PC-9 (cell line): ENCODE results near the gene SPATA25. TPM values are rescaled to one million over a fixed set of nuclear protein-coding genes. Genes with fewer than 3 reads are reported as not detected.

Experiments used
- BruUV-seq: library from RNA; stranded (reverse); fragments of 400-500 nt; replicated peaks from 2 replicates; lab custom pipeline; 2021; lab: Mats Ljungman, UMichigan
- CTCF ChIA-PET: fragments of 300-600 bp; sonication (Branson Sonifier 250); formaldehyde crosslinking; loops from one replicate; lab custom pipeline; 2022; ENCODE audit warnings: antibody characterized with exemption; lab: Charles Lee
- POLR2A ChIA-PET: fragments of 300-600 bp; sonication (Branson Sonifier 250); formaldehyde crosslinking; loops from one replicate; lab custom pipeline; 2022; ENCODE audit warnings: antibody characterized with exemption; ENCODE audit not compliant: unreplicated experiment; lab: Charles Lee
- DNase-seq, 2 experiments: peaks; one replicate each; pipeline versions ENCODE4 v3.0.0 to v3.0.0-alpha.2; 2015 to 2022; ENCODE audit warnings: mixed read lengths in 1 of 2
- H2AFZ ChIP-seq: fragments of 200-600 bp; sonication (generic); 2 replicates; pipeline ENCODE4 v1.8.1; 2017; ENCODE audit warnings: antibody characterized with exemption
- H3F3A ChIP-seq: fragments of 200-600 bp; sonication (generic); 2 replicates; pipeline ENCODE4 v1.8.1; 2017; ENCODE audit warnings: antibody characterized with exemption, mild to moderate bottlenecking, low read depth; ENCODE audit not compliant: insufficient read depth
- H3K27ac ChIP-seq: fragments of 200-600 bp; sonication (generic); 2 replicates; pipeline ENCODE4 v1.6.1; 2016; ENCODE audit warnings: mixed run types
- H3K27me3 ChIP-seq: fragments of 200-600 bp; sonication (generic); 2 replicates; pipeline ENCODE4 v1.6.1; 2016; ENCODE audit warnings: low read depth, mixed run types; ENCODE audit not compliant: insufficient read depth
- H3K36me3 ChIP-seq: fragments of 200-600 bp; sonication (generic); 2 replicates; pipeline ENCODE4 v1.6.1; 2016; ENCODE audit warnings: low read depth, mixed run types
- H3K4me1 ChIP-seq: fragments of 200-600 bp; sonication (generic); replicated peaks from 2 replicates; pipeline ENCODE4 v1.6.1; 2016; ENCODE audit warnings: mixed run types; ENCODE audit not compliant: insufficient read depth
- H3K4me2 ChIP-seq: fragments of 200-600 bp; sonication (generic); 2 replicates; pipeline ENCODE4 v1.6.1; 2017; ENCODE audit warnings: mixed run types
- H3K4me3 ChIP-seq: fragments of 200-600 bp; sonication (generic); 2 replicates; pipeline ENCODE4 v1.6.1; 2016; ENCODE audit warnings: mixed run types
- H3K79me2 ChIP-seq: fragments of 200-600 bp; sonication (generic); 2 replicates; pipeline ENCODE4 v1.6.1; 2017; ENCODE audit warnings: low read depth, mixed run types
- H3K9me2 ChIP-seq: fragments of 200-600 bp; sonication (generic); 2 replicates; pipeline ENCODE4 v1.8.1; 2017; ENCODE audit warnings: mild to moderate bottlenecking; ENCODE audit not compliant: insufficient read depth
- H3K9me3 ChIP-seq: fragments of 200-600 bp; sonication (generic); 2 replicates; pipeline ENCODE4 v1.8.1; 2016; ENCODE audit warnings: low read depth; ENCODE audit not compliant: insufficient read depth
- H4K20me1 ChIP-seq: fragments of 200-600 bp; sonication (generic); 2 replicates; pipeline ENCODE4 v1.8.1; 2017; ENCODE audit not compliant: insufficient read depth
- CTCF ChIP-seq: fragments of 200-600 bp; sonication (generic); conservative IDR thresholded peaks from 2 replicates; pipeline ENCODE4 v1.6.1; 2017; ENCODE audit warnings: mixed run types, antibody characterized with exemption, mild to moderate bottlenecking, moderate library complexity
- EZH2 ChIP-seq: fragments of 200-600 bp; sonication (generic); IDR thresholded peaks from 2 replicates; pipeline ENCODE4 v1.8.0; 2017; ENCODE audit warnings: antibody characterized with exemption, low read depth
- intact Hi-C: fragments of 100-400 bp; cut with micrococcal nuclease; formaldehyde crosslinking; loops from one replicate; pipeline ENCODE4 v1.10.0; 2022; ENCODE audit not compliant: unreplicated experiment
- total RNA-seq: library from RNA; stranded (reverse); gene quantifications from 2 replicates; pipeline ENCODE4 v1.2.3, GENCODE V29; 2021

The SPATA25 gene
- total RNA-seq, 1 experiment from 2014 or later, result 5.2 TPM

- H3K9me2 ChIP-seq, result no peaks in the 10 kb centered on the region
- TF ChIP-seq CTCF (no peak), EZH2 (no peak)
- H3K79me2 ChIP-seq, result peaks cover 6% of the 10 kb centered on the region
- DNase-seq, result peak; percentile 98 to 100
- peak overlapping the region; percentile 38 for H3K27ac ChIP-seq
- peaks cover 4% of the 10 kb centered on the region; the same call in 1 of the 2 replicates for H4K20me1 ChIP-seq
- TSS peak; percentile 99 for BruUV-seq
- H3F3A ChIP-seq, result peaks cover 27% of the 10 kb centered on the region
- H3K4me3 ChIP-seq, result peak overlapping the region; percentile 63
- CTCF ChIA-PET, result interaction anchor here (0.6 to 0.7 kb wide), 2 partner anchors 51 to 838 kb away, joined by 5 to 6 read pairs; no protein-coding TSS in a partner anchor
- H3K27me3 ChIP-seq, result no peaks in the 10 kb centered on the region
- H2AFZ ChIP-seq, result peak overlapping the region; percentile 66
- POLR2A ChIA-PET, result interaction anchor here (0.6 kb wide), 1 partner anchor 136 kb away, joined by 4 read pairs; no protein-coding TSS in a partner anchor
- H3K4me2 ChIP-seq, result peak overlapping the region; percentile 77
- no peaks in the 10 kb centered on the region for H3K9me3 ChIP-seq
- 0 out of 2 replicates have a peak, but pooled peaks cover 4% of the 10 kb centered on the region for H3K36me3 ChIP-seq
- intact Hi-C loops, result loop anchor here (2.0 kb wide), 1 partner anchor 24 kb away; the partner anchor contains the start of gene PCIF1
- peaks cover 22% of the 10 kb centered on the region for H3K4me1 ChIP-seq
Observed at GRCh38 chr20:45910670-45911485, 23.5 kb upstream of the SPATA25 start.

- peaks cover 6% of the 10 kb centered on the region for H3K79me2 ChIP-seq
- no peak for TF ChIP-seq CTCF
- TF ChIP-seq EZH2, result no peak
- H3K36me3 ChIP-seq, result 0 out of 2 replicates have a peak, but pooled peaks cover 5% of the 10 kb centered on the region
- H2AFZ ChIP-seq, result no peak overlapping the region
- peaks cover 35% of the 10 kb centered on the region for H3F3A ChIP-seq
- no peaks in the 10 kb centered on the region for H3K9me2 ChIP-seq
- H3K4me3 ChIP-seq, result no peak overlapping the region
- ChIA-PET POLR2A (interaction anchor here (0.6 kb wide), 1 partner anchor 135 kb away, joined by 4 read pairs; no protein-coding TSS in a partner anchor), CTCF (interaction anchor here (0.6 kb wide), 1 partner anchor 837 kb away, joined by 5 read pairs; no protein-coding TSS in a partner anchor)
- H3K27ac ChIP-seq, result no peak overlapping the region
- intact Hi-C loops, result loop anchor here (2.0 kb wide), 1 partner anchor 25 kb away; the partner anchor contains the start of gene PCIF1
- peak overlapping the region; percentile 14; the same call in 1 of the 2 replicates for H3K4me2 ChIP-seq
- no peak for DNase-seq
- H4K20me1 ChIP-seq, result peaks cover 9% of the 10 kb centered on the region
- H3K4me1 ChIP-seq, result peaks cover 29% of the 10 kb centered on the region
- H3K9me3 ChIP-seq, result no peaks in the 10 kb centered on the region
- TSS peak; percentile 9 for BruUV-seq
- H3K27me3 ChIP-seq, result no peaks in the 10 kb centered on the region
Observed at GRCh38 chr20:45909817-45910669, 22.6 kb upstream of the SPATA25 start.

GRCh38 chr20:45909336-45909808, 21.9 kb upstream of the SPATA25 start:
- Histone ChIP-seq H3F3A (peaks cover 29% of the 10 kb centered on the region), H3K4me1 (peaks cover 24% of the 10 kb centered on the region), H4K20me1 (peaks cover 9% of the 10 kb centered on the region), H3K27me3 (no peaks in the 10 kb centered on the region), H3K4me3 (no peak overlapping the region), H3K9me2 (no peaks in the 10 kb centered on the region), H3K79me2 (peaks cover 6% of the 10 kb centered on the region), H3K9me3 (no peaks in the 10 kb centered on the region), H3K27ac (no peak overlapping the region), H2AFZ (no peak overlapping the region), H3K4me2 (no peak overlapping the region), H3K36me3 (peaks cover 11% of the 10 kb centered on the region)
- no peak for TF ChIP-seq EZH2
- TF ChIP-seq CTCF, result no peak
- CTCF ChIA-PET, result no interaction called here
- no peak for DNase-seq
- POLR2A ChIA-PET, result no interaction called here
- no TSS peak for BruUV-seq
- intact Hi-C loops, result no loop called here
